WTC11 (cell line): Measurements from ENCODE around the gene OGFR. TPM values are rescaled to one million over a fixed set of nuclear protein-coding genes. Genes with fewer than 3 reads are reported as not detected.

ENCODE experiments used
- ATAC-seq: fragments of 200-7000 bp; cut with Tn5 transposase; 2 replicates; pipeline ENCODE4 v1.10.0; 2021; ENCODE audit warnings: mild to moderate bottlenecking, moderate library complexity
- CTCF ChIA-PET: fragments of 300-600 bp; sonication (Branson Sonifier 250); formaldehyde crosslinking; loops from one replicate; lab custom pipeline; 2021; ENCODE audit warnings: antibody characterized with exemption; lab: Charles Lee
- POLR2A ChIA-PET: fragments of 350-600 bp; sonication (Branson Sonifier 250); formaldehyde crosslinking; loops from one replicate; lab custom pipeline; 2021; ENCODE audit warnings: antibody characterized with exemption; lab: Charles Lee
- DNase-seq: peaks from one replicate; pipeline ENCODE4 v3.0.0; 2021; ENCODE audit warnings: low spot score
- H3K27ac Mint-ChIP-seq: 2 replicates; pipeline ENCODE4 v1.8.0; 2021; ENCODE audit warnings: mixed read lengths
- H3K27me3 Mint-ChIP-seq: 2 replicates; pipeline ENCODE4 v1.8.0; 2021; ENCODE audit warnings: low read depth, mild to moderate bottlenecking, moderate library complexity, mixed read lengths
- H3K36me3 Mint-ChIP-seq: 2 replicates; pipeline ENCODE4 v1.8.0; 2021; ENCODE audit warnings: mixed read lengths
- H3K4me1 Mint-ChIP-seq: 2 replicates; pipeline ENCODE4 v1.8.0; 2022; ENCODE audit warnings: mixed read lengths
- H3K4me3 Mint-ChIP-seq: 2 replicates; pipeline ENCODE4 v1.8.0; 2021; ENCODE audit warnings: mild to moderate bottlenecking, moderate library complexity, mixed read lengths
- H3K9me3 Mint-ChIP-seq: 2 replicates; pipeline ENCODE4 v1.8.0; 2021; ENCODE audit warnings: mixed read lengths
- ATF1 ChIP-seq: sonication (generic); formaldehyde crosslinking; IDR thresholded peaks from 2 replicates; pipeline ENCODE4 v1.8.1; 2023; ENCODE audit warnings: mild to moderate bottlenecking, moderate library complexity, missing genetic modification reagents
- ELF4 ChIP-seq: sonication (generic); formaldehyde crosslinking; IDR thresholded peaks from 2 replicates; pipeline ENCODE4 v1.8.1; 2022; ENCODE audit warnings: low read depth, mild to moderate bottlenecking, moderate library complexity, missing genetic modification reagents
- EMX1 ChIP-seq: fragments of 250-450 bp; sonication (Bioruptor Pico); IDR thresholded peaks from 2 replicates; pipeline ENCODE4 v1.8.0; 2021; ENCODE audit warnings: mild to moderate bottlenecking
- ESRRA ChIP-seq: sonication (generic); formaldehyde crosslinking; IDR thresholded peaks from 2 replicates; pipeline ENCODE4 v1.8.1; 2022; ENCODE audit warnings: mild to moderate bottlenecking, missing genetic modification reagents, borderline replicate concordance
- ETV6 ChIP-seq: sonication (generic); formaldehyde crosslinking; IDR thresholded peaks from 2 replicates; pipeline ENCODE4 v1.8.1; 2022; ENCODE audit warnings: mild to moderate bottlenecking, missing genetic modification reagents
- JAZF1 ChIP-seq: fragments of 250-450 bp; sonication (Bioruptor Pico); IDR thresholded peaks from 2 replicates; pipeline ENCODE4 v1.9.0; 2021; ENCODE audit warnings: moderate library complexity, mild to moderate bottlenecking, inconsistent platforms
- MYBL2 ChIP-seq: sonication (generic); formaldehyde crosslinking; IDR thresholded peaks from 2 replicates; pipeline ENCODE4 v1.8.1; 2023; ENCODE audit warnings: mild to moderate bottlenecking, moderate library complexity, missing genetic modification reagents
- OVOL2 ChIP-seq: fragments of 250-450 bp; sonication (Bioruptor Pico); IDR thresholded peaks from 2 replicates; pipeline ENCODE4 v1.9.0; 2021; ENCODE audit warnings: mild to moderate bottlenecking, borderline replicate concordance
- RORB ChIP-seq: fragments of 250-450 bp; sonication (Bioruptor Pico); IDR thresholded peaks from 2 replicates; pipeline ENCODE4 v1.9.0; 2021; ENCODE audit warnings: mild to moderate bottlenecking
- SMAD3 ChIP-seq: sonication (generic); formaldehyde crosslinking; IDR thresholded peaks from 2 replicates; pipeline ENCODE4 v1.8.0; 2022; ENCODE audit warnings: missing genetic modification reagents, mild to moderate bottlenecking, borderline replicate concordance
- TP53 ChIP-seq: sonication (generic); formaldehyde crosslinking; IDR thresholded peaks from 2 replicates; pipeline ENCODE4 v1.8.1; 2023; ENCODE audit warnings: mild to moderate bottlenecking, missing genetic modification reagents
- ZNF121 ChIP-seq: sonication (generic); formaldehyde crosslinking; IDR thresholded peaks from 2 replicates; pipeline ENCODE4 v1.8.0; 2023; ENCODE audit warnings: missing genetic modification reagents
- ZNF232 ChIP-seq: sonication (generic); formaldehyde crosslinking; IDR thresholded peaks from 2 replicates; pipeline ENCODE4 v1.8.0; 2022; ENCODE audit warnings: mild to moderate bottlenecking, missing genetic modification reagents
- ZNF263 ChIP-seq: sonication (generic); formaldehyde crosslinking; IDR thresholded peaks from 2 replicates; pipeline ENCODE4 v1.8.1; 2022; ENCODE audit warnings: low read depth, mild to moderate bottlenecking, moderate library complexity, missing genetic modification reagents
- ZNF396 ChIP-seq: fragments of 250-450 bp; sonication (Bioruptor Pico); IDR thresholded peaks from 2 replicates; pipeline ENCODE4 v1.8.0; 2021; ENCODE audit warnings: mild to moderate bottlenecking, moderate library complexity, borderline replicate concordance
- ZNF423 ChIP-seq: fragments of 250-450 bp; sonication (Bioruptor Pico); IDR thresholded peaks from 2 replicates; pipeline ENCODE4 v2.1.2; 2022; ENCODE audit warnings: mild to moderate bottlenecking, moderate library complexity
- total RNA-seq: library from RNA; stranded (reverse); gene quantifications from 3 replicates; pipeline ENCODE4 v1.2.3, GENCODE V29; 2021
- TF ChIP-seq, protein P1 (sequence below): sonication (generic); formaldehyde crosslinking; IDR thresholded peaks from 2 replicates; pipeline ENCODE4 v1.8.0; 2022; ENCODE audit warnings: mild to moderate bottlenecking, missing genetic modification reagents
- TF ChIP-seq, protein P2 (sequence below): sonication (generic); formaldehyde crosslinking; IDR thresholded peaks from 2 replicates; pipeline ENCODE4 v1.8.0; 2022; ENCODE audit warnings: mild to moderate bottlenecking, missing genetic modification reagents
- TF ChIP-seq, protein P3 (sequence below): sonication (generic); formaldehyde crosslinking; IDR thresholded peaks from 2 replicates; pipeline ENCODE4 v1.8.1; 2022; ENCODE audit warnings: low read depth, mild to moderate bottlenecking, moderate library complexity, missing genetic modification reagents, borderline replicate concordance
- TF ChIP-seq, protein P4 (sequence below): sonication (generic); formaldehyde crosslinking; IDR thresholded peaks from 2 replicates; pipeline ENCODE4 v1.8.0; 2023; ENCODE audit warnings: missing genetic modification reagents
- TF ChIP-seq, protein P5 (sequence below): sonication (generic); formaldehyde crosslinking; IDR thresholded peaks from 2 replicates; pipeline ENCODE4 v1.8.1; 2022; ENCODE audit warnings: mild to moderate bottlenecking, moderate library complexity, missing genetic modification reagents
- TF ChIP-seq, protein P6 (sequence below): sonication (generic); formaldehyde crosslinking; IDR thresholded peaks from 2 replicates; pipeline ENCODE4 v1.8.1; 2023; ENCODE audit warnings: mild to moderate bottlenecking, missing genetic modification reagents, moderate library complexity
- TF ChIP-seq, protein P7 (sequence below): fragments of 250-450 bp; sonication (Bioruptor Pico); IDR thresholded peaks from 2 replicates; pipeline ENCODE4 v1.9.0; 2021; ENCODE audit warnings: moderate library complexity, mild to moderate bottlenecking, inconsistent platforms, borderline replicate concordance

Gene OGFR
- total RNA-seq, 1 experiment from 2014 or later: 43.3 TPM

DNA sequence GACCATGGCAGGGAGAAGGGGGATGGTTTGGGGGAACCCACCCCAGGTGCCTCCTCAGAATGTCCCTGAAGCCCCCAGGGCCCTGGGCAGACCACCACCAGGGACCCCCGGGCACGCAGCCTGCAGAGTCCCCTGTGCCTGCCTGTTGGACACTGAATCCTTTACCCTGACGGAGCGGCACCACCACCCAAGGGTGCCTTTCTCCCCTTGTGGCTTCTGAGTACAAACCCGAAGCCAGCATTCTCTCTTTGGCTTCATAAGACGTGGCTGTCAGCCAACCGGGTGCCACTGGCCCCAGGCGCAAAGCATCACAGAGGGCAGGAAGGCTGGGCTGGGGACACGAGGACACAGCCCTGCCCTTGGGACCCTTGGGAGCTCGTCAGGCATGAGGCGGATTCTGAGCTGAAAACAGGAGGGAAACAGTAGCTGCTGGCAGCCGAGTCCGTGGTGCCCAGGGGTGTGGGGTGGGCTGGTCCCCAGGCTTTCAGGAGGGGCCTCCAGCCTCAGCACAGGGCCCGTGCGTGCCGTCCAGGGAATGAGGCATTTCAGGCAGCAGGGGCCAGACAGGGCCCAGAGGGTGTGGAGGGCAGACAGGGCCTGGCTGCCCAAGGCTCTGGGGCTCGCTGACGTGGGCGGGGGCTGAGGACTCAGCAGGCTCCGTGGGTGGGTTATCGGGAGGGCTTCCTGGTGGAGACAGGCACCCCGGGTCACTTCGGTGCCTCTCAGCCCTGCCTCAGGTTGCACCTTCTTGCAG is 15.8 kb downstream of the OGFR start:
- 0 out of 2 replicates have a peak overlapping the region, but pooled peaks have one; percentile 23 for H3K27ac Mint-ChIP-seq
- ATAC-seq: no peak
- H3K9me3 Mint-ChIP-seq: no peaks in the 10 kb centered on the region
- DNase-seq: no peak
- H3K36me3 Mint-ChIP-seq: no peaks in the 10 kb centered on the region
- H3K27me3 Mint-ChIP-seq: no peaks in the 10 kb centered on the region; the same call in 1 of the 2 replicates
- ChIA-PET CTCF (no interaction called here), POLR2A (interaction anchor here (0.5 kb wide), 1 partner anchor 1089 kb away, joined by 3 read pairs; no protein-coding TSS in a partner anchor)
- TF ChIP-seq, protein P1, sequence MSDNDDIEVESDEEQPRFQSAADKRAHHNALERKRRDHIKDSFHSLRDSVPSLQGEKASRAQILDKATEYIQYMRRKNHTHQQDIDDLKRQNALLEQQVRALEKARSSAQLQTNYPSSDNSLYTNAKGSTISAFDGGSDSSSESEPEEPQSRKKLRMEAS (CRISPR knock-in tag): no peak
- no peak for TF ChIP-seq ETV6
- no peak for TF ChIP-seq ATF1 (CRISPR knock-in tag)
- TF ChIP-seq ZNF423 (CRISPR knock-in tag): no peak
- no peak for TF ChIP-seq RORB (CRISPR knock-in tag)
- TF ChIP-seq, protein P2, sequence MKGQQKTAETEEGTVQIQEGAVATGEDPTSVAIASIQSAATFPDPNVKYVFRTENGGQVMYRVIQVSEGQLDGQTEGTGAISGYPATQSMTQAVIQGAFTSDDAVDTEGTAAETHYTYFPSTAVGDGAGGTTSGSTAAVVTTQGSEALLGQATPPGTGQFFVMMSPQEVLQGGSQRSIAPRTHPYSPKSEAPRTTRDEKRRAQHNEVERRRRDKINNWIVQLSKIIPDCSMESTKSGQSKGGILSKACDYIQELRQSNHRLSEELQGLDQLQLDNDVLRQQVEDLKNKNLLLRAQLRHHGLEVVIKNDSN (CRISPR knock-in tag): no peak
- TF ChIP-seq, protein P3, sequence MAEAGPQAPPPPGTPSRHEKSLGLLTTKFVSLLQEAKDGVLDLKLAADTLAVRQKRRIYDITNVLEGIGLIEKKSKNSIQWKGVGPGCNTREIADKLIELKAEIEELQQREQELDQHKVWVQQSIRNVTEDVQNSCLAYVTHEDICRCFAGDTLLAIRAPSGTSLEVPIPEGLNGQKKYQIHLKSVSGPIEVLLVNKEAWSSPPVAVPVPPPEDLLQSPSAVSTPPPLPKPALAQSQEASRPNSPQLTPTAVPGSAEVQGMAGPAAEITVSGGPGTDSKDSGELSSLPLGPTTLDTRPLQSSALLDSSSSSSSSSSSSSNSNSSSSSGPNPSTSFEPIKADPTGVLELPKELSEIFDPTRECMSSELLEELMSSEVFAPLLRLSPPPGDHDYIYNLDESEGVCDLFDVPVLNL (CRISPR knock-in tag): no peak
- no peak for TF ChIP-seq ELF4
- no peak overlapping the region for H3K4me3 Mint-ChIP-seq
- H3K4me1 Mint-ChIP-seq: peaks cover 23% of the 10 kb centered on the region

DNA sequence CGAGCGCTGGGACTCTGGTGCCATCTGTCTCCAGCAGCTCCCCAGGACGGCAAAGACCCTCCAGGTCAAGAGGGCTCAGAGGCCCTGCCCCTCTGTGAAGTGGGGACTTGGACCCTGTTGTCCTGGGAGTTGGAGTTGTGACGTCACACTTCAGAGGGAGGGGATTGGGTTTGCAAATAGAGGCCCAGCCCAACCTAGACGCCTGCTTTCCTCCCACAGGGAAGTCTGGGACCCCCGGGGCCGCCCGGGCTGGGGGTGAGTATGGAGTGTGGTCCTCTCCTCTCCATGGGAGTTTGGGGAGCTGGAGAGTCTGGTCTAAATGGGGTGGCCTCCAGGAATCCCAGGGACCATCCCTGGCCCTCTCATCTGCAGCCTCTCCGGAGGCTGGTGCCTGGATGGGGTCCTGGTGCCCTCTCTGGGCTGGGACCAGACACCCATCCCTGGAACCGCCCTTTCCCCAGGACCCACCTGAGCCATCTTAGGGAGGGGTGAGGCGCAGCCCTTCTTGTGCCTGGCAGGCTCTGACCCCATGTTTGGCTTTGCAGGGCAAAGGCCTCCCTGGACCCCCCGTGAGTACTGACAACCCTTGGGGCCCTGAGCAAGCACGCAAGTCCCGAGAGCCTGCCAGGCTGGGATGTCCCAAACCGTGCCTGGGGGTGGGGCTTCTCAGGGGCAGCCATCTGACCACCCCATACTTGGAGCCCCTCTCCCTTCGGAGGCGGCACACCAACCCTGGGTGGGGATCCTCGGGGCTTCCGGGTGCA is 16.5 kb downstream of the OGFR start:
- ATAC-seq: no peak
- H3K4me1 Mint-ChIP-seq: peaks cover 16% of the 10 kb centered on the region
- DNase-seq: no peak
- ChIA-PET CTCF (no interaction called here), POLR2A (interaction anchor here (0.5 kb wide), 1 partner anchor 1088 kb away, joined by 3 read pairs; no protein-coding TSS in a partner anchor)
- no peak overlapping the region for H3K4me3 Mint-ChIP-seq
- H3K9me3 Mint-ChIP-seq: no peaks in the 10 kb centered on the region
- no peaks in the 10 kb centered on the region; the same call in 1 of the 2 replicates for H3K27me3 Mint-ChIP-seq
- H3K36me3 Mint-ChIP-seq: no peaks in the 10 kb centered on the region
- H3K27ac Mint-ChIP-seq: no peak overlapping the region
- no peak for TF ChIP-seq ETV6
- no peak for TF ChIP-seq TP53 (CRISPR knock-in tag)
- TF ChIP-seq ZNF232 (CRISPR knock-in tag): no peak
- TF ChIP-seq, protein P4, sequence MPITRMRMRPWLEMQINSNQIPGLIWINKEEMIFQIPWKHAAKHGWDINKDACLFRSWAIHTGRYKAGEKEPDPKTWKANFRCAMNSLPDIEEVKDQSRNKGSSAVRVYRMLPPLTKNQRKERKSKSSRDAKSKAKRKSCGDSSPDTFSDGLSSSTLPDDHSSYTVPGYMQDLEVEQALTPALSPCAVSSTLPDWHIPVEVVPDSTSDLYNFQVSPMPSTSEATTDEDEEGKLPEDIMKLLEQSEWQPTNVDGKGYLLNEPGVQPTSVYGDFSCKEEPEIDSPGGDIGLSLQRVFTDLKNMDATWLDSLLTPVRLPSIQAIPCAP: no peak
- no peak for TF ChIP-seq ZNF121
- TF ChIP-seq SMAD3 (CRISPR knock-in tag): no peak
- TF ChIP-seq, protein P5, sequence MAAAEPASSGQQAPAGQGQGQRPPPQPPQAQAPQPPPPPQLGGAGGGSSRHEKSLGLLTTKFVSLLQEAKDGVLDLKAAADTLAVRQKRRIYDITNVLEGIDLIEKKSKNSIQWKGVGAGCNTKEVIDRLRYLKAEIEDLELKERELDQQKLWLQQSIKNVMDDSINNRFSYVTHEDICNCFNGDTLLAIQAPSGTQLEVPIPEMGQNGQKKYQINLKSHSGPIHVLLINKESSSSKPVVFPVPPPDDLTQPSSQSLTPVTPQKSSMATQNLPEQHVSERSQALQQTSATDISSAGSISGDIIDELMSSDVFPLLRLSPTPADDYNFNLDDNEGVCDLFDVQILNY: no peak
- no peak for TF ChIP-seq ZNF396 (CRISPR knock-in tag)
- no peak for TF ChIP-seq MYBL2
- TF ChIP-seq, protein P6, sequence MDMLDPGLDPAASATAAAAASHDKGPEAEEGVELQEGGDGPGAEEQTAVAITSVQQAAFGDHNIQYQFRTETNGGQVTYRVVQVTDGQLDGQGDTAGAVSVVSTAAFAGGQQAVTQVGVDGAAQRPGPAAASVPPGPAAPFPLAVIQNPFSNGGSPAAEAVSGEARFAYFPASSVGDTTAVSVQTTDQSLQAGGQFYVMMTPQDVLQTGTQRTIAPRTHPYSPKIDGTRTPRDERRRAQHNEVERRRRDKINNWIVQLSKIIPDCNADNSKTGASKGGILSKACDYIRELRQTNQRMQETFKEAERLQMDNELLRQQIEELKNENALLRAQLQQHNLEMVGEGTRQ (CRISPR knock-in tag): no peak
- TF ChIP-seq, protein P7, sequence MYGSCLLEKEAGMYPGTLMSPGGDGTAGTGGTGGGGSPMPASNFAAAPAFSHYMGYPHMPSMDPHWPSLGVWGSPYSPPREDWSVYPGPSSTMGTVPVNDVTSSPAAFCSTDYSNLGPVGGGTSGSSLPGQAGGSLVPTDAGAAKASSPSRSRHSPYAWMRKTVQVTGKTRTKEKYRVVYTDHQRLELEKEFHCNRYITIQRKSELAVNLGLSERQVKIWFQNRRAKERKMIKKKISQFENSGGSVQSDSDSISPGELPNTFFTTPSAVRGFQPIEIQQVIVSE: no peak
- TF ChIP-seq, protein P2 (CRISPR knock-in tag): no peak
- no peak for TF ChIP-seq JAZF1
- no peak for TF ChIP-seq ESRRA (CRISPR knock-in tag)
- no peak for TF ChIP-seq ZNF263 (CRISPR knock-in tag)
- TF ChIP-seq OVOL2 (CRISPR knock-in tag): no peak
- no peak for TF ChIP-seq EMX1 (CRISPR knock-in tag)
